Ishikawa (cell line): Measurements from ENCODE around the gene CABLES1.

Experiments used
- CEBPB ChIP-seq: IDR thresholded peaks from 2 replicates; pipeline ENCODE4 v1.6.1; 2012
- CREB1 ChIP-seq: IDR thresholded peaks from 2 replicates; pipeline ENCODE4 v1.6.1; 2012; ENCODE audit warnings: low read depth
- EGR1 ChIP-seq: IDR thresholded peaks from 2 replicates; pipeline ENCODE4 v1.6.1; 2012
- EP300 ChIP-seq: IDR thresholded peaks from 2 replicates; pipeline ENCODE4 v1.6.1; 2012; ENCODE audit warnings: borderline replicate concordance
- FOXM1 ChIP-seq: IDR thresholded peaks from 2 replicates; pipeline ENCODE4 v1.6.1; 2012; ENCODE audit warnings: low read depth, borderline replicate concordance
- NFIC ChIP-seq: IDR thresholded peaks from 2 replicates; pipeline ENCODE4 v1.6.1; 2012
- RAD21 ChIP-seq: IDR thresholded peaks from 2 replicates; pipeline ENCODE4 v1.6.1; 2012; ENCODE audit warnings: low read depth
- TAF1 ChIP-seq: IDR thresholded peaks from 2 replicates; pipeline ENCODE4 v1.6.1; 2012; ENCODE audit warnings: low read depth, mild to moderate bottlenecking
- TCF12 ChIP-seq: IDR thresholded peaks from 2 replicates; pipeline ENCODE4 v1.6.1; 2012; ENCODE audit warnings: low read depth
- TEAD4 ChIP-seq: IDR thresholded peaks from 2 replicates; pipeline ENCODE4 v1.6.1; 2012
- YY1 ChIP-seq: IDR thresholded peaks from 2 replicates; pipeline ENCODE4 v1.6.1; 2012; ENCODE audit warnings: low read depth
- ZBTB7A ChIP-seq: IDR thresholded peaks from 2 replicates; pipeline ENCODE4 v1.6.1; 2012; ENCODE audit warnings: low read depth
- TF ChIP-seq, protein P1 (sequence below): IDR thresholded peaks from 2 replicates; pipeline ENCODE4 v1.6.1; 2012
- TF ChIP-seq, protein P2 (sequence below): IDR thresholded peaks from 2 replicates; pipeline ENCODE4 v1.6.1; 2012; ENCODE audit warnings: low read depth, mild to moderate bottlenecking
- TF ChIP-seq, protein P3 (sequence below): IDR thresholded peaks from 2 replicates; pipeline ENCODE4 v1.6.1; 2012

Gene CABLES1

DNA sequence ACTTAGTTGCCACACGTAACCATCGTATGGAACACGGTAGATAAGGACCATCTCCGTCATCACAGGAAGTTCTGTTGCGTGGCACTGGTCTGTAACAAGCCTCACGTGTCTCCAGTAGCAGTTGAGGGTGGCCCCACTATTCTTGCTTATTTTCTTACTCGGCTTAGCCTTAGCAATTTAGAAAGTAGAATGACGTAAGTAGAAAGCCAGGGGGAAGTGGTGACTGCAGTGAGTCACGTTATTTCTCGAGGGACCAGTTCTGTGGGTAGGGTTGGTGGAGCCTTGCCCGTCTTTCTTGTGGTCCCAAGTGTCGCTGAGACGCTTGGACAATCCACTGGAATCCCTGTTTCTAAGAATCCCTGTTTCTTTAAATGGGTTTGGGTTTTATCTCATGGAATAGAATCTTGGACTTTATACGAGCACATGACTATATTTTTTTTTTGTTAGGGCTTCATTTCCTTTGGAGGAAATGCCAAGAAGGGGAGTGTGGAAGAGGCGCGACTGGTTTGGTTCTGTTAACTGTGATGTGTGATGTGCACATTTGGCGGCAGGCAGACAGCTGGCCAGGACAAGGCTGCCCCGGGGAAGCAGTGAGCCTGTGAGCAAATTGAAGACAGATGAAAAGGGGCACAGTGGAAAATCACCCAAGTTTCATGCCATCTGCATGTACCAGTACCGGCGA, 96.2 kb downstream of the CABLES1 start:
- TF ChIP-seq, protein P1, sequence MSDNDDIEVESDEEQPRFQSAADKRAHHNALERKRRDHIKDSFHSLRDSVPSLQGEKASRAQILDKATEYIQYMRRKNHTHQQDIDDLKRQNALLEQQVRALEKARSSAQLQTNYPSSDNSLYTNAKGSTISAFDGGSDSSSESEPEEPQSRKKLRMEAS, result no peak
- TF ChIP-seq, protein P2, sequence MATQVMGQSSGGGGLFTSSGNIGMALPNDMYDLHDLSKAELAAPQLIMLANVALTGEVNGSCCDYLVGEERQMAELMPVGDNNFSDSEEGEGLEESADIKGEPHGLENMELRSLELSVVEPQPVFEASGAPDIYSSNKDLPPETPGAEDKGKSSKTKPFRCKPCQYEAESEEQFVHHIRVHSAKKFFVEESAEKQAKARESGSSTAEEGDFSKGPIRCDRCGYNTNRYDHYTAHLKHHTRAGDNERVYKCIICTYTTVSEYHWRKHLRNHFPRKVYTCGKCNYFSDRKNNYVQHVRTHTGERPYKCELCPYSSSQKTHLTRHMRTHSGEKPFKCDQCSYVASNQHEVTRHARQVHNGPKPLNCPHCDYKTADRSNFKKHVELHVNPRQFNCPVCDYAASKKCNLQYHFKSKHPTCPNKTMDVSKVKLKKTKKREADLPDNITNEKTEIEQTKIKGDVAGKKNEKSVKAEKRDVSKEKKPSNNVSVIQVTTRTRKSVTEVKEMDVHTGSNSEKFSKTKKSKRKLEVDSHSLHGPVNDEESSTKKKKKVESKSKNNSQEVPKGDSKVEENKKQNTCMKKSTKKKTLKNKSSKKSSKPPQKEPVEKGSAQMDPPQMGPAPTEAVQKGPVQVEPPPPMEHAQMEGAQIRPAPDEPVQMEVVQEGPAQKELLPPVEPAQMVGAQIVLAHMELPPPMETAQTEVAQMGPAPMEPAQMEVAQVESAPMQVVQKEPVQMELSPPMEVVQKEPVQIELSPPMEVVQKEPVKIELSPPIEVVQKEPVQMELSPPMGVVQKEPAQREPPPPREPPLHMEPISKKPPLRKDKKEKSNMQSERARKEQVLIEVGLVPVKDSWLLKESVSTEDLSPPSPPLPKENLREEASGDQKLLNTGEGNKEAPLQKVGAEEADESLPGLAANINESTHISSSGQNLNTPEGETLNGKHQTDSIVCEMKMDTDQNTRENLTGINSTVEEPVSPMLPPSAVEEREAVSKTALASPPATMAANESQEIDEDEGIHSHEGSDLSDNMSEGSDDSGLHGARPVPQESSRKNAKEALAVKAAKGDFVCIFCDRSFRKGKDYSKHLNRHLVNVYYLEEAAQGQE, result no peak
- TF ChIP-seq CREB1 (no peak), TAF1 (no peak), RAD21 (no peak), CEBPB (no peak), YY1 (no peak), ZBTB7A (no peak), EGR1 (no peak), FOXM1 (no peak), TEAD4 (no peak), EP300 (no peak)
- TF ChIP-seq, protein P3, sequence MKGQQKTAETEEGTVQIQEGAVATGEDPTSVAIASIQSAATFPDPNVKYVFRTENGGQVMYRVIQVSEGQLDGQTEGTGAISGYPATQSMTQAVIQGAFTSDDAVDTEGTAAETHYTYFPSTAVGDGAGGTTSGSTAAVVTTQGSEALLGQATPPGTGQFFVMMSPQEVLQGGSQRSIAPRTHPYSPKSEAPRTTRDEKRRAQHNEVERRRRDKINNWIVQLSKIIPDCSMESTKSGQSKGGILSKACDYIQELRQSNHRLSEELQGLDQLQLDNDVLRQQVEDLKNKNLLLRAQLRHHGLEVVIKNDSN, result no peak

DNA sequence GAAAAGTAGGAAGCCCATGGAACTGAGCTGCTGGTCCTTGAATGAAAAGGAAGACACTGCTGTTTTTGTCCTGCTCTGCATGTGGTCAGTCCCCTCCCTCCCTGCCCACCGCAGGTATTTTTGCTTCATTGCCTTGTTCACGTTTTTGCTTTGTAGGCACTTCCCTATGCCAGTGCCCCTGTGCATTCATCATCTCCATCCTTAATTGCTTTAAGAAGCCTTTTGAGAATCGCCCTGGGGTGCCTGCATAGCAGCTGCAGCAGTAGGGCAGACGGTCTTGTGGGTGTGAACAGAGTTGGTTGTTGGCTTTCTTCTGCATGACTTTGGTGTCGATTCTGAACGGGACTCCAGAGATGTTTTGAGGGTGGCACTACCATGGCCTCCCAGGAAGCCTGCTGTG, 97.0 kb downstream of the CABLES1 start:
- TF ChIP-seq CEBPB (no peak), TCF12 (no peak), YY1 (no peak), TAF1 (no peak), RAD21 (no peak), ZBTB7A (no peak), FOXM1 (no peak), EGR1 (no peak), NFIC (no peak), CREB1 (no peak), EP300 (no peak), TEAD4 (no peak)
- TF ChIP-seq, protein P2, result no peak
- TF ChIP-seq, protein P1, result no peak
- TF ChIP-seq, protein P3, result no peak

DNA sequence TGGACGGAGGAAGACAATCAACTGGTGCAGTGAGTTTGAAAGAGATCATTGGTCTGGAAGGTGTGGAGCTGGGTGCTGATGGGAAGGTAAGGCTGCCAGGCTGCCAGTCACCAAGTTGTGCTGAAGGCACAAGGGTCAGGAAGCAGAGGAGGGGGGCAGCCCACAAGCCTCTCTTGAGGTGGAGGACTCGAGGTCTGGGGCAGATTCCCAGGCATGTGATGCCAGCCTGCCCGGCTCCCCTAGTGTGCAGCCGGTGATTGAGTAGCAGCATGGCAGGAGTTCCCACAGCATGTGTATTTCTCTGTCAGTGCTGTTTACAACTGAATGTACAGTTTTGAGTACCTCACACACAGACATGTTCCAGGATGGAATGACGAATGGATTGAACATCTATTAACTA, 99.3 kb downstream of the CABLES1 start:
- TF ChIP-seq, protein P2, result no peak
- TF ChIP-seq RAD21 (no peak), ZBTB7A (no peak), FOXM1 (no peak), YY1 (no peak), EGR1 (no peak), TEAD4 (no peak), EP300 (no peak), CEBPB (no peak), NFIC (no peak), TCF12 (no peak), TAF1 (no peak), CREB1 (no peak)
- TF ChIP-seq, protein P1, result no peak
- TF ChIP-seq, protein P3, result no peak

DNA sequence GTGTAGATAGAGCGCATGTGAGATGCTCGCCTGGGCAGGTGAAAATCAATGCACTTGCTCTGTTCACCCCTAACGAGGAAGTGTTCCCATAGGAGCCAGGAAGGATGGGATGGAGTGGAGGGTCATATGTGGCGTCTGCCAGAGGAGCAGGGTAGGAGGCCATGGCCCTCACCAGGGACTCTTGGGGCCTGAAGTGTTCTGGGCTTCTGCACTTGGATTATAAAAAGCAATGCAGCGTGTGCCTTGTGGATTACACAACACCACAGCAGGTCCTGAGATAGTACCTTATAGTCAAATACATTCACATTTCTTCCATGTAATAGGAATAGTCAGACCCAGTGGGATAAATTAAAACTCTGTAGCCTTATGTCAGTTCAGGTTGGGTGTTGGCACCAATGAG, 100.1 kb downstream of the CABLES1 start:
- TF ChIP-seq EP300, result no peak
- no peak for TF ChIP-seq CREB1
- TF ChIP-seq CEBPB, result no peak
- no peak for TF ChIP-seq RAD21
- TF ChIP-seq, protein P3, result no peak
